Lower leg skin (tissue), 3 donors: ENCODE results near the gene TACSTD2.

Source experiments
- CTCF ChIP-seq, 3 donors: fragments of 450-650 bp; IDR thresholded peaks; one replicate each; pipeline ENCODE4 v1.5.1; 2016; ENCODE audit warnings: antibody characterized with exemption in 3 of 3, mild to moderate bottlenecking in 3 of 3, moderate library complexity in 2 of 3
- POLR2A ChIP-seq, 2 donors: fragments of 450-650 bp; IDR thresholded peaks; one replicate each; pipeline ENCODE4 v1.6.1; 2016 to 2017; ENCODE audit warnings: antibody characterized with exemption in 2 of 2, mild to moderate bottlenecking in 1 of 2, moderate library complexity in 1 of 2

GRCh38 chr1:58528518-58528917, 48.5 kb downstream of the TACSTD2 start:
- TF ChIP-seq CTCF (IDR thresholded peaks at IDR 0.05) (no peak), POLR2A (IDR thresholded peaks at IDR 0.05) (no peak)
